Measurements from ENCODE around the gene USP40. TPM values are rescaled to one million over a fixed set of nuclear protein-coding genes. Genes with fewer than 3 reads are reported as not detected.

USP40 gene
- total RNA-seq, 2 experiments from 2014 or later: 0.51 to 1.7 TPM

- no TSS peak for BruUV-seq (replicated peaks)
- no peaks in the 10 kb centered on the region for H3K9me3 ChIP-seq (ENCODE audit: low read length)
- H3K4me1 ChIP-seq (ENCODE audit: insufficient read depth, low read length, poor library complexity, severe bottlenecking): no peaks in the 10 kb centered on the region
- intact Hi-C loops (cut with micrococcal nuclease; ENCODE audit: unreplicated experiment): loop anchor here (5.0 kb wide), 1 partner anchor 184 kb away; no protein-coding TSS in a partner anchor
- no peaks in the 10 kb centered on the region for H3K9me2 ChIP-seq (ENCODE audit: insufficient read depth, low read length)
- no peak overlapping the region for H3K4me2 ChIP-seq (ENCODE audit: low read length)
- H3K79me2 ChIP-seq (ENCODE audit: insufficient read depth, low read depth, low read length): no peaks in the 10 kb centered on the region
- no peak overlapping the region for H2AFZ ChIP-seq (ENCODE audit: low read length)
- no peak for DNase-seq (ENCODE audit: low spot score)
- H3K36me3 ChIP-seq (ENCODE audit: insufficient read depth, low read length): peaks cover 69% of the 10 kb centered on the region
- no peak overlapping the region for H3K4me3 ChIP-seq (ENCODE audit: low read depth, low read length, poor library complexity, severe bottlenecking)
- TF ChIP-seq EZH2phosphoT487 (IDR thresholded peaks at IDR 0.05; ENCODE audit: borderline replicate concordance, low read depth, low read length): no peak
- no peak for TF ChIP-seq CTCF (conservative IDR thresholded peaks at IDR 0.05; ENCODE audit: low read length)
- ChIA-PET CTCF (ENCODE audit: unreplicated experiment) (no interaction called here), POLR2A (interaction anchor here (0.7 kb wide), 1 partner anchor 136 kb away, joined by 3 read pairs; no protein-coding TSS in a partner anchor)
- no peak overlapping the region for H3K27ac ChIP-seq (ENCODE audit: low read depth, low read length, poor library complexity, severe bottlenecking)
- H4K20me1 ChIP-seq (ENCODE audit: insufficient read depth, low read length): no peaks in the 10 kb centered on the region
These were observed 125.2 kb downstream of the USP40 start for GRCh38 chr2:233441161-233442027.

GRCh38 chr2:233440714-233441113 is 125.9 kb downstream of the USP40 start:
- CTCF ChIA-PET (ENCODE audit: unreplicated experiment): no interaction called here
- H3K27ac ChIP-seq (ENCODE audit: low read depth, low read length, poor library complexity, severe bottlenecking): no peak overlapping the region
- no TSS peak for BruUV-seq (replicated peaks)
- H3K36me3 ChIP-seq (ENCODE audit: insufficient read depth, low read length): peaks cover 71% of the 10 kb centered on the region
- H3K4me2 ChIP-seq (ENCODE audit: low read length): no peak overlapping the region
- H3K4me1 ChIP-seq (ENCODE audit: insufficient read depth, low read length, poor library complexity, severe bottlenecking): no peaks in the 10 kb centered on the region
- no peaks in the 10 kb centered on the region for H4K20me1 ChIP-seq (ENCODE audit: insufficient read depth, low read length)
- no peak overlapping the region for H3K4me3 ChIP-seq (ENCODE audit: low read depth, low read length, poor library complexity, severe bottlenecking)
- no peak for DNase-seq (ENCODE audit: low spot score)
- no peak overlapping the region for H2AFZ ChIP-seq (ENCODE audit: low read length)
- H3K9me3 ChIP-seq (ENCODE audit: low read length): no peaks in the 10 kb centered on the region
- TF ChIP-seq EZH2phosphoT487 (IDR thresholded peaks at IDR 0.05; ENCODE audit: borderline replicate concordance, low read depth, low read length) (no peak), CTCF (conservative IDR thresholded peaks at IDR 0.05; ENCODE audit: low read length) (no peak)
- H3K79me2 ChIP-seq (ENCODE audit: insufficient read depth, low read depth, low read length): no peaks in the 10 kb centered on the region
- POLR2A ChIA-PET: interaction anchor here (0.5 to 1.3 kb wide), 2 partner anchors 11 to 102 kb away, joined by 3 to 4 read pairs; no protein-coding TSS in a partner anchor
- intact Hi-C loops (cut with micrococcal nuclease; ENCODE audit: unreplicated experiment): loop anchor here (5.0 kb wide), 1 partner anchor 183 kb away; no protein-coding TSS in a partner anchor
- no peaks in the 10 kb centered on the region for H3K9me2 ChIP-seq (ENCODE audit: insufficient read depth, low read length)

GRCh38 chr2:233440314-233440713 is 126.3 kb downstream of the USP40 start:
- no TSS peak for BruUV-seq (replicated peaks)
- ChIA-PET POLR2A (interaction anchor here (0.5 to 1.3 kb wide), 2 partner anchors 10 to 102 kb away, joined by 3 to 4 read pairs; no protein-coding TSS in a partner anchor), CTCF (ENCODE audit: unreplicated experiment) (no interaction called here)
- H3K9me3 ChIP-seq (ENCODE audit: low read length): no peaks in the 10 kb centered on the region
- H3K27ac ChIP-seq (ENCODE audit: low read depth, low read length, poor library complexity, severe bottlenecking): no peak overlapping the region
- H3K4me2 ChIP-seq (ENCODE audit: low read length): no peak overlapping the region
- no peaks in the 10 kb centered on the region for H3K4me1 ChIP-seq (ENCODE audit: insufficient read depth, low read length, poor library complexity, severe bottlenecking)
- H3K79me2 ChIP-seq (ENCODE audit: insufficient read depth, low read depth, low read length): no peaks in the 10 kb centered on the region
- H3K36me3 ChIP-seq (ENCODE audit: insufficient read depth, low read length): peaks cover 71% of the 10 kb centered on the region
- no peak for DNase-seq (ENCODE audit: low spot score)
- no peaks in the 10 kb centered on the region for H3K9me2 ChIP-seq (ENCODE audit: insufficient read depth, low read length)
- H3K4me3 ChIP-seq (ENCODE audit: low read depth, low read length, poor library complexity, severe bottlenecking): no peak overlapping the region
- TF ChIP-seq CTCF (conservative IDR thresholded peaks at IDR 0.05; ENCODE audit: low read length): no peak
- no peak for TF ChIP-seq EZH2phosphoT487 (IDR thresholded peaks at IDR 0.05; ENCODE audit: borderline replicate concordance, low read depth, low read length)
- H4K20me1 ChIP-seq (ENCODE audit: insufficient read depth, low read length): no peaks in the 10 kb centered on the region
- intact Hi-C loops (cut with micrococcal nuclease; ENCODE audit: unreplicated experiment): loop anchor here (5.0 kb wide), 1 partner anchor 183 kb away; no protein-coding TSS in a partner anchor
- no peak overlapping the region for H2AFZ ChIP-seq (ENCODE audit: low read length)
